Dedifferentiated amniotic fluid mesenchymal stem cell (primary cell): ENCODE measurements around the gene LRG1.

Experiments used
- DNase-seq: peaks from one replicate; pipeline ENCODE4 v3.0.0-alpha.2; 2016; ENCODE audit errors: extremely low spot score

Gene LRG1, protein sequence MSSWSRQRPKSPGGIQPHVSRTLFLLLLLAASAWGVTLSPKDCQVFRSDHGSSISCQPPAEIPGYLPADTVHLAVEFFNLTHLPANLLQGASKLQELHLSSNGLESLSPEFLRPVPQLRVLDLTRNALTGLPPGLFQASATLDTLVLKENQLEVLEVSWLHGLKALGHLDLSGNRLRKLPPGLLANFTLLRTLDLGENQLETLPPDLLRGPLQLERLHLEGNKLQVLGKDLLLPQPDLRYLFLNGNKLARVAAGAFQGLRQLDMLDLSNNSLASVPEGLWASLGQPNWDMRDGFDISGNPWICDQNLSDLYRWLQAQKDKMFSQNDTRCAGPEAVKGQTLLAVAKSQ

GRCh38 chr19:4539693-4540581 lies at the start of gene LRG1:
Gene LRG1, minus strand, starts transcription at chr19:4540036. Its CDS starts 23 bp downstream, at chr19:4540013.
- DNase-seq: no peak

- DNase-seq: no peak
Observed at GRCh38 chr19:4588291-4588761, 48.5 kb upstream of the LRG1 start.

- DNase-seq: no peak
Observed at GRCh38 chr19:4587527-4587926, 47.7 kb upstream of the LRG1 start.

DNA sequence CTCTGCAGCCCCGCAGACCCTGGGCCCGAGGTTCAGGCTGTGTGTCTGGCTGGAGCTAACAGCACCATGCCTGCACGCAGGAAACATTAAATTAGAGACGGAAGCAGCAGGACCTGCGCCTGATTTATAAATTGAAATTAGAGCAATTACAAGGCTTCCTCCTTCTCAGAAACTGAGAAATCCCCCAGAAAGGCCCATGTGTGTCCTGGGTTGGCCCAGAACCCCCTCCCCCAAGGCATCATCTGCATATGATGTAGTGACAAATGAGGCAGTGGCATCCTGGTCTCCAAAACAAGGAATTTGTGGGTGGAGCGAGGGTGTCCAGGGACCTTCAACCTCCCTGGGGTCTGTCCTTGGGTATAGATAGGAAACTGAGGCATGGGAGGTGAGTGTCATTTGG lies 46.9 kb upstream of the LRG1 start:
- DNase-seq: no peak

GRCh38 chr19:4586245-4586644 lies 46.4 kb upstream of the LRG1 start:
- no peak for DNase-seq

- no peak for DNase-seq
Observed at GRCh38 chr19:4585556-4585955, 45.7 kb upstream of the LRG1 start.

- no peak for DNase-seq
Observed at GRCh38 chr19:4584670-4585460, 45.0 kb upstream of the LRG1 start.

GRCh38 chr19:4583961-4584669 lies 44.3 kb upstream of the LRG1 start:
- no peak for DNase-seq

- DNase-seq: no peak
Observed at GRCh38 chr19:4582980-4583842, 43.4 kb upstream of the LRG1 start.

DNA sequence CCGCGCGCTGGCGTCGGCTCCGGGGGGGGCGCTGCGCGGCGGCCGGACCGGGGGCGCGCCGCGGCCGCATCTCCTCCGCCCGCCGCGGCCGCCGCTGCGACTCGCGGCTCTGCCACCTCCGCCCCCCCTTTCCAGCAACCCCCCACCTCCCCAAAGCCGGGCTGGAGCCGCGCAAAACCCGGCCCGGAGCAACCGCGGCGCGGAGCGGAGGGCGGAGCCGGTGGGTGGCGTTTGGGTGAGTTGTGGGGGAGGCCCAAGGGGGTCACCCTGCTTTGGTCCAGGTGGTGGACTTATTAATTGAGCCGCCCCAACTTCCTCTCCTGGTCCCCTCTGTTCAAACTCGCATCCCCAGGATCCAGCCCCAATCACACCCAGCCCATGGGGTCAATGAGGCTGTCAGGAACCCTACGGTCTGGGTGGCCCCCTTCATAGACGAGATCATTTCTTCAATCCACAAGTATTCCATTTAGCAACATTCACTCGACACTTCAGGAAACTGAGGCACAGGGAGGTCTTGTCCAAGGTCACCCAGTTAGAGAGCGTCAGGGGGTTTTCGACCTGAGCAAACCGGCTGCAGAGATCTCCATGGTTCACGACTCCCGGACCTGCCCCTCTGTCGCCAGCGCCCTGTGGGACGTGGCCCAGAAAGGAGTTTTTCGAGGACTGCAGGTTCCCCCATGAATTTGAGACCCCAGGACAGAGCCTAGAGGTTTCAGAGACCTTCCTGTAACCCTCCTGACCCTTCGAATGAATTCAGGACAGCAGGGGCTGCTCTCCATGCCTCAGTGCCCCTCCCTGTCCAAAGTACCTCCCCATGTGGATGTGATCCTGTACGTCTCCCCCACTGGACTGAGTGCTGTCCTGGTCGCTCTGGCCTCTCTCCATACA lies 42.1 kb upstream of the LRG1 start:
- no peak for DNase-seq

DNA sequence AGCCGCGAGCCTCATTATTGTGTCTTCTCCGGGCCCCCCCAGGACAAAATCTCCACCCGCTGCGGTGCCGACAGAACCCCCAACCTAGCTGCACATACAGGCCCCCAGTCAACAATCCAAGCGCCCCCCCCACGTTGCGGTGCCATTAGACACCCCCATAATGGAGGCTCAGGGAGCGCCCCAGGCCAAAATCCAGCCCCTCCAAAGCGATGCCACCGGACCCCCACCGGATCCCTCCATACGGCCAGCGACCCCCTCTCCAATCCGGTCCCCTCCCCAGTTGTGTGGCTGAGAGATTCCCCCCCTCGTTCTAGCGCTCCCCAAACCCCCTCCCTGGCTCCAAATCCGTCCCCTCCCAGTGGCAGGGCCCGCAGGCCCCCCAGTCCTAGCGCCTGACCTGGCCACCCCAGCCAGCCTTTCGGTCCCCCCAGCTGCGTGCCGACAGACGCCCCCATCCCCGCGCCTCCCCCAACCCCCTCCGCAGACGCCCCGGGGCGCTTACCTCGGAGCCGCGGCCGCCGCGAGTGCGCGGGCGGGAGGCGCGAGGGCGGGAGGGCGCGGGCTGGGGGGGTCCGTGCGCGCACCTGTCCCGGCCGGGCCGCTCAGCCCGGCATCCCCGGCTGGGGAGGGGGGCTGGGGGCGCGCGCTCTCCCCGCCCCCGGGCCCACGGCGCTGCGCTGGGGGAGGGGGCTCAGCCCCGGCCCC lies 41.3 kb upstream of the LRG1 start:
- DNase-seq: no peak

DNA sequence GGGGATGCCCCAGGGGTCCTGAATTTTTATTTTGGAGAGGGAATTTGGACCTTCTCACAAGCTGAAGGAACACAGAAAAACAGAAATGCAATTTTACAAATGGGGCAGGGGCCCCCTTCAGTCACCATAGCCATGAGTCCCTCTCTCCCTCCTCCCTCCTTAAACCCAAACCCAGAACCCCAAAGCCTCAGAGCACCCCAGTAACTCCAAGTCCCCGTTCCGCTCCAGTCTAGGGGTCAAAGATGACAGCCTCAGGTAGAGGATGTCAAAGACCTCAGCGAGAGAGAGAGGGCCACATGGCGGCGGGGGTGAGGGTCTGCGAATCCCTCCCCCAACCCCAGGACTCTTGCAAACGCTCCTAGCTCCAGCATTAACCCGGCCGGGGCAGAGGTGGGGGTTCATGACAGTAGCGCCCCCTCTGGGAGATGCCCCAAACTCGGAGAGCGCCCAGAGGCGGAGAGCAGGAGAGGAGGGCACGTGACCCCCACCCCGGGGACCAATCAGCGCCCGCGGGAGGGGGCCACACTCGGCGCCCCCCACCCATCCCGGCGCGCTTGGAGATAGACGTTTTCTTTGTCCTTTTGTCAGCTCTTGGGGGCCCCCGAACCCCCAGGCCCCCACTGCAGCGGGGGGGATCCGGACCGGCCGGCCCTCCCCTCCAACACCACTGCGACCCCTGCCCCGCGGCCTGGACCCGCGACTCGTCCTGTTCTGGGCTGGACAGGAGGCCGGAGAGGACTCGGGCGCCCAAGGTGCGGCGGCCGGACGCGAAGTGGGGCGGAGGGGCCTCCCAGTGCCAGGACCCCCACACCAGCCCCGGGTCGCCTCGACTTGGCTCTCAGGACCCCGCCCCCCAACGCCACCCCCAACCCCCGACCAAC lies 40.4 kb upstream of the LRG1 start:
- no peak for DNase-seq

- DNase-seq: no peak
Observed at GRCh38 chr19:4579389-4579788, 39.6 kb upstream of the LRG1 start.

GRCh38 chr19:4578552-4579248 lies 38.9 kb upstream of the LRG1 start:
- no peak for DNase-seq

DNA sequence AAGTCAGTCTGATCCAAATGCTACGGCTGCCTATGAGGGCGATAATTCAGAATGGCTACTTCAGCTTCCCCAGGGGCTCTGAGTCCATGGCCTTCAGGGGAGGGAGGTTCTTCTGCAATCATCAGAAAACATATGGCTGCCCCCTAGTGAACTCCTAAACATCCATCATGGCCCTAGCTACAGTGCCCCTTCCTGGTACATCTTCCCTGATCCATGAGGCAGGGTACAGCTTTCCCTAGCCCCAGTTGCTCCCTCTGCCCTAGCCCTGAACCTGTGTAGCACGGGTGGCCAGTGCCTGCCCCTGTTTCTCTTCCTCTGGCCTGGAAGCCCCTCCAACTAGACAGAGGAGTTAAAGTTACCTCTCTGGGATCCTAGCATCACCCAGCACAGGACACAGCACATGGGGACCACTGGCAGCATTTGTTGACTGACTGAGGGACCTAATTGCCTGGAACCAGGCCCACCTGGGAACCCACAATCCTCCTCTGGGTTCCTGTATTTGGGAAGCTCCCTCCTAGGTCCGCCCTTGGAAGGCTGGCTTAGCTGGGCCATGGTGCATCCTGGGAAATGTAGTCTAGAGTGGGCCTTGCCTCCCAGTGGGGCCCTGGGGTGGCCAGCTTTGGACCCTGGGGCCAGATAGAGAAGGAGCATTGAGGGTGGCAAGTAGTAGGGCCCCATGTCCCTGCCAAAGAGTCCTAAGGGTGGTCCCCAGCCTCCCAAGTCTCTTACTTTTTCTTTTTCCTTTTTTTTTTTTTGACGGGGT lies 37.4 kb upstream of the LRG1 start:
- no peak for DNase-seq
